HepG2 (cell line): ENCODE results near the gene SMTNL1. TPM values are rescaled to one million over a fixed set of nuclear protein-coding genes. Genes with fewer than 3 reads are reported as not detected.

ENCODE experiments used
- ATAC-seq: fragments of 200-7000 bp; cut with Tn5 transposase; 3 replicates; pipeline ENCODE4 v1.9.1; 2020; ENCODE audit warnings: mild to moderate bottlenecking, moderate library complexity
- BruUV-seq: library from RNA; stranded (reverse); fragments of 400-500 nt; replicated peaks from 2 replicates; lab custom pipeline; 2021; lab: Mats Ljungman, UMichigan
- CTCF ChIA-PET: fragments of 300-600 bp; formaldehyde crosslinking; extraction: SDS; loops from one replicate; lab custom pipeline; 2021; ENCODE audit warnings: low total read pairs, inconsistent platforms, low intra/inter-chr PET ratio; lab: Yijun Ruan, JAX
- POLR2A ChIA-PET: fragments of 350-600 bp; sonication (Branson Sonifier 250); formaldehyde crosslinking; loops from one replicate; lab custom pipeline; 2020; ENCODE audit warnings: antibody characterized with exemption, inconsistent platforms; lab: Yijun Ruan, JAX
- DNase-seq: peaks from one replicate; pipeline ENCODE4 v3.0.0-alpha.2; 2015; ENCODE audit warnings: low spot score
- FAIRE-seq: peaks from 3 replicates; lab custom pipeline; 2011; peaks lifted over from hg19 to GRCh38; lab: Jason Lieb, UNC
- H2AFZ ChIP-seq: one replicate; pipeline ENCODE4 v1.6.1; 2011; ENCODE audit warnings: low read length, inconsistent platforms
- H3K27ac ChIP-seq: fragments of 300-600 bp; 3 replicates; pipeline ENCODE4 v1.8.0; 2011; ENCODE audit warnings: mixed run types, mild to moderate bottlenecking, mixed read lengths, low read length, inconsistent platforms; ENCODE audit not compliant: insufficient read depth; ENCODE audit errors: extremely low read length
- H3K27me3 ChIP-seq, 2 experiments: fragments of 200-600 bp in 1 of 2; 2 replicates in 1 of 2; 3 replicates in 1 of 2; pipeline versions ENCODE4 v1.6.0 to v1.8.0; 2011; ENCODE audit warnings: low read length in 2 of 2, mild to moderate bottlenecking in 2 of 2, moderate library complexity in 2 of 2, inconsistent platforms in 1 of 2; ENCODE audit not compliant: insufficient read depth in 2 of 2, control insufficient read depth in 1 of 2
- H3K36me3 ChIP-seq, 2 experiments: fragments of 200-600 bp in 1 of 2; replicated peaks in 1 of 2; 2 replicates in 1 of 2; 3 replicates in 1 of 2; pipeline versions ENCODE4 v1.5.1 to v1.8.0; 2011; ENCODE audit warnings: low read length in 2 of 2, inconsistent platforms in 1 of 2; ENCODE audit not compliant: insufficient read depth in 2 of 2, control insufficient read depth in 1 of 2
- H3K4me1 ChIP-seq: 2 replicates; pipeline ENCODE4 v1.5.1; 2012; ENCODE audit warnings: low read length, inconsistent platforms; ENCODE audit not compliant: insufficient read depth
- H3K4me2 ChIP-seq: 2 replicates; pipeline ENCODE4 v1.6.0; 2011; ENCODE audit warnings: low read depth, low read length, inconsistent platforms
- H3K4me3 ChIP-seq, 3 experiments: fragments of 200-600 bp in 1 of 3; sonication (generic), shearing (Covaris generic) in 1 of 3; replicated peaks in 1 of 3; 2 replicates each; pipeline ENCODE4 v1.5.1; 2011 to 2016; ENCODE audit warnings: low read length in 3 of 3, inconsistent platforms in 2 of 3, low read depth in 2 of 3, mild to moderate bottlenecking in 2 of 3, control low read depth in 1 of 3, mixed read lengths in 1 of 3; ENCODE audit not compliant: insufficient read depth in 1 of 3
- H3K79me2 ChIP-seq: one replicate; pipeline ENCODE4 v1.6.1; 2011; ENCODE audit warnings: low read length, inconsistent platforms; ENCODE audit not compliant: insufficient read depth
- H3K9ac ChIP-seq: 2 replicates; pipeline ENCODE4 v1.6.0; 2011; ENCODE audit warnings: mild to moderate bottlenecking, low read depth, low read length, inconsistent platforms; ENCODE audit not compliant: insufficient read depth
- H3K9me3 ChIP-seq: 2 replicates; pipeline ENCODE4 v1.5.1; 2012; ENCODE audit warnings: mild to moderate bottlenecking, low read length
- H4K20me1 ChIP-seq: 2 replicates; pipeline ENCODE4 v1.6.0; 2011; ENCODE audit warnings: inconsistent platforms, mild to moderate bottlenecking, low read length, moderate library complexity; ENCODE audit not compliant: insufficient read depth
- ELF3 ChIP-seq: IDR thresholded peaks from 2 replicates; pipeline ENCODE4 v1.6.1; 2016; ENCODE audit warnings: missing genetic modification reagents, missing compliant biosample characterization
- ESRRA ChIP-seq: sonication (generic); formaldehyde crosslinking; IDR thresholded peaks from 2 replicates; pipeline ENCODE4 v1.5.1; 2020; ENCODE audit warnings: mild to moderate bottlenecking, low read depth, missing genetic modification reagents
- PCBP1 ChIP-seq: fragments of 200-400 bp; formaldehyde crosslinking; IDR thresholded peaks from 2 replicates; pipeline ENCODE4 v1.6.1; 2017; ENCODE audit warnings: mild to moderate bottlenecking, low read depth, low read length, borderline replicate concordance
- PRMT3 ChIP-seq: sonication (generic); formaldehyde crosslinking; IDR thresholded peaks from 2 replicates; pipeline ENCODE4 v1.8.1; 2022; ENCODE audit warnings: low read depth, mild to moderate bottlenecking, moderate library complexity, missing genetic modification reagents, borderline replicate concordance
- PRPF4 ChIP-seq: fragments of 200-400 bp; formaldehyde crosslinking; IDR thresholded peaks from 2 replicates; pipeline ENCODE4 v1.6.1; 2016; ENCODE audit warnings: low read length, low read depth; ENCODE audit not compliant: poor library complexity, severe bottlenecking
- REPIN1 ChIP-seq: sonication (generic); formaldehyde crosslinking; IDR thresholded peaks from 2 replicates; pipeline ENCODE4 v1.8.0; 2022; ENCODE audit warnings: missing genetic modification reagents, low read depth, mild to moderate bottlenecking, borderline replicate concordance
- SIN3A ChIP-seq: IDR thresholded peaks from 2 replicates; pipeline ENCODE4 v1.6.1; 2011; ENCODE audit warnings: low read depth, mild to moderate bottlenecking, control low read depth, low read length, borderline replicate concordance
- TBL1XR1 ChIP-seq: fragments of 150-350 bp; IDR thresholded peaks from 2 replicates; pipeline ENCODE4 v1.6.1; 2014; ENCODE audit warnings: borderline replicate concordance, low read length; ENCODE audit not compliant: partially characterized antibody
- TBX3 ChIP-seq: fragments of 450-650 bp; IDR thresholded peaks from 2 replicates; pipeline ENCODE4 v1.6.1; 2017; ENCODE audit warnings: antibody characterized with exemption, mild to moderate bottlenecking, inconsistent platforms, borderline replicate concordance
- ZNF33A ChIP-seq: sonication (generic); formaldehyde crosslinking; IDR thresholded peaks from 2 replicates; pipeline ENCODE4 v1.5.1; 2020; ENCODE audit warnings: missing genetic modification reagents, mild to moderate bottlenecking, moderate library complexity, borderline replicate concordance
- ZNF549 ChIP-seq: sonication (generic); formaldehyde crosslinking; IDR thresholded peaks from 2 replicates; pipeline ENCODE4 v1.5.0; 2020; ENCODE audit warnings: missing genetic modification reagents
- ZNF850 ChIP-seq: sonication (generic); formaldehyde crosslinking; conservative IDR thresholded peaks from 2 replicates; pipeline ENCODE4 v1.9.0; 2021; ENCODE audit warnings: mild to moderate bottlenecking, missing genetic modification reagents
- WGBS: methylation state at CpG from one replicate; pipeline ENCODE4 v1.1.6; 2017; ENCODE audit warnings: low lambda C conversion rate; 5-methylcytosine and 5-hydroxymethylcytosine counted together
- in situ Hi-C: cut with HindIII; loops from 2 replicates; pipeline ENCODE4 v1.10.0; 2017; ENCODE audit warnings: low pct_unique_long_range_greater_than_20kb; ENCODE audit not compliant: extremely low pct_ligation_motif_present
- intact Hi-C: fragments of 100-400 bp; cut with micrococcal nuclease; formaldehyde crosslinking; loops from one replicate; pipeline ENCODE4 v1.10.0; 2022; ENCODE audit not compliant: unreplicated experiment
- polyA plus RNA-seq, 8 experiments: library from polyadenylated mRNA; depleted of rRNA in 3 of 8; stranded (reverse) in 7 of 8; unstranded in 1 of 8; fragments of >200 nt; fragmentation: Illumina TruSeq in 4 of 8; extraction: Trizol in 4 of 8; gene quantifications; 2 replicates each; pipeline versions ENCODE4 v1.2.1 to v1.2.3, GENCODE V29; 2011 to 2016; ENCODE audit warnings: low read depth in 4 of 8, missing spikeins in 1 of 8, mixed read lengths in 1 of 8; ENCODE audit not compliant: insufficient read depth in 1 of 8
- total RNA-seq, 5 experiments: library from RNA; depleted of rRNA; stranded (reverse); fragments of >200 nt; fragmentation: Illumina TruSeq; extraction: Trizol; gene quantifications; 2 replicates each; pipeline ENCODE4 v1.2.3, GENCODE V29; 2016; ENCODE audit warnings: low read depth in 1 of 5
- TF ChIP-seq, protein P1 (sequence below): sonication (generic); formaldehyde crosslinking; IDR thresholded peaks from 2 replicates; pipeline ENCODE4 v1.4.0; 2020; ENCODE audit warnings: missing genetic modification reagents
- TF ChIP-seq, protein P2 (sequence below): sonication (generic); formaldehyde crosslinking; IDR thresholded peaks from 2 replicates; pipeline ENCODE4 v1.4.0; 2020; ENCODE audit warnings: low read depth, mild to moderate bottlenecking, missing genetic modification reagents
- TF ChIP-seq, protein P3 (sequence below): sonication (generic); formaldehyde crosslinking; IDR thresholded peaks from 2 replicates; pipeline ENCODE4 v1.5.0; 2020; ENCODE audit warnings: mild to moderate bottlenecking, missing genetic modification reagents

The SMTNL1 gene
- total and polyA plus RNA-seq, 2 of the 13 experiments (the other 11 are each of a cell fraction or from before 2014, with no cell fraction given), result 0.04 TPM; not detected in 1

GRCh38 chr11:57566905-57567514 lies 29.6 kb downstream of the SMTNL1 start (continued):
- no peak for TF ChIP-seq TBL1XR1

DNA sequence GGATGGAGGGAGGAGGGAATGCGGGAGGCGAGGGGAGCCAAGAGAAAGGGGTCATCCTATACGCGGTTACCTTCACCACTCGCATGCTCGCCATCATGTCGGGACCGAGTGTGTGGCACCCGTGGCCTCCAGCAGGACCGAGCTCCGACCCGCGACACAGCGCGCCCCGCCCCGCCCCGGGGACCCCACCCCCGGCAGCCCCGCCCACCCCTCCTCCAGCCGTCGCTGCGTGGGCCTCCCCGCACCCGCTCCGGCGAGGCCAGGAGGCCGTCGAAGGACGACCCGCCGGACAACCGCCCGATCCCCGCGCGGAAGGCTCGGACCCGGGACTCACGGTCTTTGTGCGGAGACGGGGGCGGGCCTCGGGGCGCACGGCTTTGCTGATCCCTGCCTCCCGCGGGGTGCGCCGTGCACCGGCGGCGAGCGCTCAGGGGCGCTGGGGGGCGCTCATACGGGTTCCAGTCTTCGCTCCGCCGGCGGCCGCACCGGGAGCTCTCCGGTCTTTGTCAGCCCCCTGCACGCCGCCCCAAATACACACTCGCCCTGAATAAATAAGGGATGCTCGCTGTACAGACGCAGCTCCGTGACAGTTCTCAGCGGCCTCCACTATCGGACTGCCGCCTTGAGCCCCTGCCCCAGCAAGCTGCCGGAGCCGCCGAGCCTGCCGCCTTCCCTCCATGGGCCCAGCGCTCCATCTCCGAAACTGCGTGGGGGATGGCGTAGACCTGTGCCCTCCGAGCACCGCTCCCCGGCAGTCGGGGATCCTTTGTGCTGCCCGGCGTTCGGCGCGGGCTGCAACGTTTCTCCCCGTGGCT lies 30.3 kb downstream of the SMTNL1 start, which contains the start of gene UBE2L6:
UBE2L6 (minus strand) TSS at position 158 of the 815 bp plus-strand sequence; CDS start at position 97, 61 bp downstream.
- no peaks in the 10 kb centered on the region for H3K79me2 ChIP-seq
- no TSS peak for BruUV-seq
- in situ Hi-C loops (loop anchor here (5.0 to 10.0 kb wide), 3 partner anchors 75 to 947 kb away; no protein-coding TSS in a partner anchor), intact Hi-C loops (loop anchor here (1.0 kb wide), 2 partner anchors 77 to 110 kb away; no protein-coding TSS in a partner anchor)
- peak within 1 kb of the TSS; percentile 40 for H3K27ac ChIP-seq
- H3K4me3 ChIP-seq, result peak within 1 kb of the TSS; percentile 82 to 98 (median 84)
- peak within 1 kb of the TSS; percentile 95 for H2AFZ ChIP-seq
- 0% methylated on average over 4 of the region's 92 CpGs for WGBS
- H3K4me1 ChIP-seq, result peaks cover 24% of the 10 kb centered on the region
- no peak for FAIRE-seq
- peak within 1 kb of the TSS; percentile 98 for H3K4me2 ChIP-seq
- H3K9me3 ChIP-seq, result no peaks in the 10 kb centered on the region
- peak; percentile 89 for ATAC-seq
- DNase-seq, result no peak
- ChIA-PET CTCF (interaction anchor here (4.5 kb wide), 1 partner anchor 74 kb away, joined by 79 read pairs; no protein-coding TSS in a partner anchor), POLR2A (interaction anchor here (0.6 to 1.9 kb wide), 6 partner anchors 16 to 1010 kb away, joined by 3 to 23 read pairs (median 6); partner anchors contain the start of gene SERPING1)
- no peaks in the 10 kb centered on the region for H4K20me1 ChIP-seq
- peak within 1 kb of the TSS; percentile 65 for H3K9ac ChIP-seq
- no peaks in the 10 kb centered on the region for H3K36me3 ChIP-seq
- no peaks in the 10 kb centered on the region; a peak in 1 of 5 replicates for H3K27me3 ChIP-seq
- TF ChIP-seq SIN3A (peak; percentile 54; the same call in 1 of the 2 replicates), ELF3 (CRISPR knock-in tag) (no peak), PRPF4 (no peak), ZNF33A (CRISPR knock-in tag) (no peak), TBX3 (no peak), ZNF850 (no peak), PCBP1 (no peak), ZNF549 (CRISPR knock-in tag) (no peak), REPIN1 (peak; percentile 59; the same call in 1 of the 2 replicates), PRMT3 (CRISPR knock-in tag) (no peak), ESRRA (no peak)
- TF ChIP-seq, protein P1, sequence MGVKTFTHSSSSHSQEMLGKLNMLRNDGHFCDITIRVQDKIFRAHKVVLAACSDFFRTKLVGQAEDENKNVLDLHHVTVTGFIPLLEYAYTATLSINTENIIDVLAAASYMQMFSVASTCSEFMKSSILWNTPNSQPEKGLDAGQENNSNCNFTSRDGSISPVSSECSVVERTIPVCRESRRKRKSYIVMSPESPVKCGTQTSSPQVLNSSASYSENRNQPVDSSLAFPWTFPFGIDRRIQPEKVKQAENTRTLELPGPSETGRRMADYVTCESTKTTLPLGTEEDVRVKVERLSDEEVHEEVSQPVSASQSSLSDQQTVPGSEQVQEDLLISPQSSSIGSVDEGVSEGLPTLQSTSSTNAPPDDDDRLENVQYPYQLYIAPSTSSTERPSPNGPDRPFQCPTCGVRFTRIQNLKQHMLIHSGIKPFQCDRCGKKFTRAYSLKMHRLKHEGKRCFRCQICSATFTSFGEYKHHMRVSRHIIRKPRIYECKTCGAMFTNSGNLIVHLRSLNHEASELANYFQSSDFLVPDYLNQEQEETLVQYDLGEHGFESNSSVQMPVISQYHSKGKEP (CRISPR knock-in tag), result no peak
- TF ChIP-seq, protein P2, sequence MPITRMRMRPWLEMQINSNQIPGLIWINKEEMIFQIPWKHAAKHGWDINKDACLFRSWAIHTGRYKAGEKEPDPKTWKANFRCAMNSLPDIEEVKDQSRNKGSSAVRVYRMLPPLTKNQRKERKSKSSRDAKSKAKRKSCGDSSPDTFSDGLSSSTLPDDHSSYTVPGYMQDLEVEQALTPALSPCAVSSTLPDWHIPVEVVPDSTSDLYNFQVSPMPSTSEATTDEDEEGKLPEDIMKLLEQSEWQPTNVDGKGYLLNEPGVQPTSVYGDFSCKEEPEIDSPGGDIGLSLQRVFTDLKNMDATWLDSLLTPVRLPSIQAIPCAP (CRISPR knock-in tag), result no peak
- TF ChIP-seq, protein P3, sequence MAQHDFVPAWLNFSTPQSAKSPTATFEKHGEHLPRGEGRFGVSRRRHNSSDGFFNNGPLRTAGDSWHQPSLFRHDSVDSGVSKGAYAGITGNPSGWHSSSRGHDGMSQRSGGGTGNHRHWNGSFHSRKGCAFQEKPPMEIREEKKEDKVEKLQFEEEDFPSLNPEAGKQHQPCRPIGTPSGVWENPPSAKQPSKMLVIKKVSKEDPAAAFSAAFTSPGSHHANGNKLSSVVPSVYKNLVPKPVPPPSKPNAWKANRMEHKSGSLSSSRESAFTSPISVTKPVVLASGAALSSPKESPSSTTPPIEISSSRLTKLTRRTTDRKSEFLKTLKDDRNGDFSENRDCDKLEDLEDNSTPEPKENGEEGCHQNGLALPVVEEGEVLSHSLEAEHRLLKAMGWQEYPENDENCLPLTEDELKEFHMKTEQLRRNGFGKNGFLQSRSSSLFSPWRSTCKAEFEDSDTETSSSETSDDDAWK, result no peak
